ACC112 (cell line): ENCODE results near the gene ZAR1L.
A peak's percentile ranks its signal among the peaks of the same experiment; 100 is the strongest.

Source experiments
- H2AFZ ChIP-seq: fragments of 200-600 bp; sonication (generic); one replicate; pipeline ENCODE4 v1.6.0; 2017; ENCODE audit warnings: antibody characterized with exemption, low read length; ENCODE audit not compliant: unreplicated experiment
- H3K27ac ChIP-seq: fragments of 200-600 bp; sonication (generic); 2 replicates; pipeline ENCODE4 v1.5.1; 2014; ENCODE audit warnings: low read depth, mild to moderate bottlenecking, antibody characterized with exemption, low read length, moderate library complexity
- H3K27me3 ChIP-seq: fragments of 200-600 bp; sonication (generic); 2 replicates; pipeline ENCODE4 v1.6.1; 2014; ENCODE audit warnings: mild to moderate bottlenecking, antibody characterized with exemption, low read length, moderate library complexity, mixed read lengths; ENCODE audit not compliant: insufficient read depth
- H3K36me3 ChIP-seq: fragments of 200-600 bp; sonication (generic); 2 replicates; pipeline ENCODE4 v1.6.1; 2016; ENCODE audit warnings: mild to moderate bottlenecking, antibody characterized with exemption, low read length, moderate library complexity, mixed read lengths; ENCODE audit not compliant: insufficient read depth
- H3K4me1 ChIP-seq: fragments of 200-600 bp; sonication (generic); one replicate; pipeline ENCODE4 v1.6.1; 2016; ENCODE audit warnings: low read length, mixed read lengths; ENCODE audit not compliant: insufficient read depth, unreplicated experiment, control insufficient read depth
- H3K4me3 ChIP-seq: fragments of 200-600 bp; sonication (generic); 2 replicates; pipeline ENCODE4 v1.5.1; 2014; ENCODE audit warnings: mild to moderate bottlenecking, low read depth, low read length
- H3K79me2 ChIP-seq: fragments of 200-600 bp; sonication (generic); one replicate; pipeline ENCODE4 v1.6.0; 2016; ENCODE audit warnings: low read length; ENCODE audit not compliant: control insufficient read depth, unreplicated experiment, insufficient read depth

ZAR1L gene

DNA sequence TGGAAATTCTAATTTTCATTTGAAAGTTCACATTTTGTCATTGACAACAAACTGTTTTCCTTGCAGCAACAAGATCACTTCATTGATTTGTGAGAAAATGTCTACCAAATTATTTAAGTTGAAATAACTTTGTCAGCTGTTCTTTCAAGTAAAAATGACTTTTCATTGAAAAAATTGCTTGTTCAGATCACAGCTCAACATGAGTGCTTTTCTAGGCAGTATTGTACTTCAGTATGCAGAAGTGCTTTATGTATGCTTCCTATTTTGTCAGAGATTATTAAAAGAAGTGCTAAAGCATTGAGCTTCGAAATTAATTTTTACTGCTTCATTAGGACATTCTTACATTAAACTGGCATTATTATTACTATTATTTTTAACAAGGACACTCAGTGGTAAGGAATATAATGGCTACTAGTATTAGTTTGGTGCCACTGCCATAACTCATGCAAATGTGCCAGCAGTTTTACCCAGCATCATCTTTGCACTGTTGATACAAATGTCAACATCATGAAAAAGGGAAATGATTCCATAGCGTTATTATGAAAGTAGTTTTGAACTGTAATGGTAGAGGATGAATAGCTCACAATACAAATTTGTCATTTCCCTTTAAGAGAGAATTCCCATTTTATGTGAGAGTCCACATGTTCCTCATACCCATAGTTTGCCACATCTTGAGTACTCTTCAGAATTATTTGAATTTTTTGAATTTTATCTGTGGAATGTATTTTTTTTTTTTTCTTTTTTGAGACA, 2.7 kb upstream of the ZAR1L start:
- H3K79me2 ChIP-seq = peaks cover 19% of the 10 kb centered on the region
- H3K4me3 ChIP-seq = peak overlapping the region; percentile 7; the same call in 1 of the 2 replicates
- no peak overlapping the region for H3K27ac ChIP-seq

DNA sequence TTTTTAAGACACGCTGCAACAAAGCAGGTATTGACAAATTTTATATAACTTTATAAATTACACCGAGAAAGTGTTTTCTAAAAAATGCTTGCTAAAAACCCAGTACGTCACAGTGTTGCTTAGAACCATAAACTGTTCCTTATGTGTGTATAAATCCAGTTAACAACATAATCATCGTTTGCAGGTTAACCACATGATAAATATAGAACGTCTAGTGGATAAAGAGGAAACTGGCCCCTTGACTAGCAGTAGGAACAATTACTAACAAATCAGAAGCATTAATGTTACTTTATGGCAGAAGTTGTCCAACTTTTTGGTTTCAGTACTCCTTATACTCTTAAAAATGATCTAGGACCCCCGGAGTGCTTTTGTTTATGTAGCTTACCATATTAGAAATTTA, 1.3 kb upstream of the ZAR1L start:
- H3K27me3 ChIP-seq = no peaks in the 10 kb centered on the region
- peak overlapping the region; percentile 29 for H2AFZ ChIP-seq
- peak overlapping the region; percentile 79 for H3K4me3 ChIP-seq
- H3K79me2 ChIP-seq = peaks cover 15% of the 10 kb centered on the region
- H3K36me3 ChIP-seq = peaks cover 20% of the 10 kb centered on the region
- H3K4me1 ChIP-seq = peaks cover 15% of the 10 kb centered on the region
- H3K27ac ChIP-seq = peak overlapping the region; percentile 91

More for the DNA sequence above, 2.7 kb upstream of the ZAR1L start:
- Histone ChIP-seq H3K4me1 (peaks cover 15% of the 10 kb centered on the region), H3K27me3 (no peaks in the 10 kb centered on the region), H2AFZ (no peak overlapping the region), H3K36me3 (peaks cover 20% of the 10 kb centered on the region)

GRCh38 chr13:32316028-32316339, 821 bp upstream of the ZAR1L start:
- peak overlapping the region; percentile 91 for H3K27ac ChIP-seq
- H3K36me3 ChIP-seq = peaks cover 18% of the 10 kb centered on the region
- peak overlapping the region; percentile 29 for H2AFZ ChIP-seq
- no peaks in the 10 kb centered on the region for H3K27me3 ChIP-seq
- peaks cover 15% of the 10 kb centered on the region for H3K79me2 ChIP-seq
- H3K4me3 ChIP-seq = peak overlapping the region; percentile 79
- H3K4me1 ChIP-seq = peaks cover 15% of the 10 kb centered on the region

- no peaks in the 10 kb centered on the region for H3K27me3 ChIP-seq
- peaks cover 6% of the 10 kb centered on the region for H3K36me3 ChIP-seq
- H3K79me2 ChIP-seq = peaks cover 15% of the 10 kb centered on the region
- peaks cover 20% of the 10 kb centered on the region for H3K4me1 ChIP-seq
- H3K4me3 ChIP-seq = peak overlapping the region; percentile 79
- H3K27ac ChIP-seq = peak overlapping the region; percentile 91
- peak overlapping the region; percentile 99 for H2AFZ ChIP-seq
Observed at GRCh38 chr13:32314271-32315237, 609 bp downstream of the ZAR1L start.

DNA sequence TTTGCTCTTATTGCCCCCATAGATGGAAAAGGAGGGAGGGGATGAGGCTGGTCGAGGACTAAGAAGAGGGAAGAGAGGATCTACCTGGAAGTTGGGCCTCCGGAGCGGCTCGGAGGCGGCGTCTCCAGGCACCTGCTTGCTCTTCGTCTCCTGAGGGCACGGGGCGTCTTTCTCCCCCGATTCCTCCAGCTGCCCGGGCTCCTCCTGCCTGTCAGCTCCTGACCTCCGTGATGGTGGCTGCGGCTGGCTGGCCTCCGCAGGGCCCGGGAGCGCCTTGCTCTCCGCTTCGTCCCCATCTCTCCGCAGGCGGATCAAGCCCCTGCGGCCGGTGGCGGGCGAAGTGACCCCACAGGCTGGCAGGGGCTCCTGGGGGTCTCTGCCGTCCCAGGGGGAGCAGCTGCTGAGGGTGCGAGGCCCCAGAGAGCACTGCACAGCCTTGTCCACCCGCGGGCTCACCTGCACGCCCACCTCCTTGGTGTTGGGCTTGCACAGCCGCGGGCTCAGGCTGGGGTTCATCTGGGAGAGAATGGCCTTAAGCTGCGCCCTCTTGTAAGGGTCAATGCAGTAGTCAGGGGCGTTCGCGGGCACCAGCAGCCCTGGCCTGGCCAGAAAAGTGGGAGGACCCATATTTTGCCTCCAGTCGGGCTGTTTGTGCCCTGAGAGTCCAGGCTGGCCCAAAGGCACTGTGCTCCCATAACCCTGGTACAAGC, 3.8 kb downstream of the ZAR1L start:
- Histone ChIP-seq H3K27me3 (no peaks in the 10 kb centered on the region), H2AFZ (peak overlapping the region; percentile 77), H3K4me1 (peaks cover 14% of the 10 kb centered on the region), H3K4me3 (no peak overlapping the region), H3K27ac (no peak overlapping the region), H3K36me3 (no peaks in the 10 kb centered on the region), H3K79me2 (peaks cover 5% of the 10 kb centered on the region)

DNA sequence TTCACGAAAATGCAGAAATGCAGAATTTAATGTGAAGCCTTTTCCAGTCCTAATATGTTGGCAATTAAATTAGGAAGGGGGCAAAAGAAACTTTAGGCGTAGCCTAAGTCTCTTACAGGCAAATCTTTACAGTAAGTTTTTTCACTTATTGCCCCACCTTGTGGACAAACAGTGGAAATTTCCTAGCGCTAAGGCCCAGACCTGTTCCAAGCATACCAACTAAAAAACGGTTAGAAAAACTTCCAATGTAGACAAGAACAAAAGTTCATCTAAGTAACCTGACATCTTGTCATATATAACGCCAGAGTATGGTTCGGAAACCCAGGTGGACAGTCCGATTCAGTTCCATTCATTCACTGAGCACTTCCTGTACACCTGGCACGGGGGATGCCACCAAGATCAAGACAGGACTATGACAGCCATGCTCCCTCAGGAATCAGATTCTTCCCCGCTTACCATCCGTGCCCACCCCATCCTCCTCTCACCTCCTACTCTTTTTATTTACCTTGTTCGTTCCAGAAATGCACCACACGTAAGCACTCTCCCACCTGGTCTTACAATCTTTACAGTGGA, 4.9 kb downstream of the ZAR1L start:
- H3K4me3 ChIP-seq = peak overlapping the region; percentile 58
- no peaks in the 10 kb centered on the region for H3K27me3 ChIP-seq
- no peaks in the 10 kb centered on the region for H3K36me3 ChIP-seq
- H2AFZ ChIP-seq = peak overlapping the region; percentile 77
- no peak overlapping the region for H3K27ac ChIP-seq
- H3K4me1 ChIP-seq = peaks cover 14% of the 10 kb centered on the region
- no peaks in the 10 kb centered on the region for H3K79me2 ChIP-seq

DNA sequence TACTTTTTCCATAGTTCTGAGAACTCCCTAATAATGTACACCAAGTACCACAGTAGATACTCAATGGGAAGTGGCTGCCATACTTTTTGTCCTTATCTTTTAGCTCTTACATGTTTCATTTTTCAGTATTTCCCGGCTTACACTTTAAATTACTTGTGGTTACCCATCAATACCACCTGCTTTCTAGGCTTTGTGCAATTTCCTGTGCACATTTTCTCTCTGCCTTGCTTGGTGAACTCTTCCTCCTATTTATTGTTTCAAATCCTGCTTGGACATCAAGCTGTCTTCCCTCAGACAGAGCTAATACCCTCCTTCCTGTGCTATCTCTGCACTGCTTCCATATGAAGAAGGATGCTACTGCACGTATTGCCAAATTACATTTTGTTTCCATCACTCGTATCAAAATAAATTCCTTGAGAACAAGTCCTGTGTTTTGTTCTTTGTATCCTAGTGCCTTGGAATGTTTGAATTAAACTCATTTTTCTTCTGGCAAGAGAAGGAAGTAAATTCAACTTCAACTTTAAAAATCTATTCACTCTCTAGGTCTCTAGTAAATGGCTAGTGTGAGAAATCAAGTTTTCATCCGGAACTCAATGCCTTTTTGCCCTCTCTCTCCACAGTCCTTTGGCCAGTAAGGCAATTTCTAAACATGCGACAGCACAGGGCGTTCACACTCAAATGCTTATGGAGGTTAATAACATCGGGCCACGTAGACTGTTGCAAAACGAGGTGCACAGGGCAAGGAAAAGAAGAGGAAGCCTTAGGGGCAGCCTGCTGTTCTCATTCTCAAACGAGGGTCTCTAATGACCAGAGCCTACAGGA, 5.6 kb downstream of the ZAR1L start:
- Histone ChIP-seq H2AFZ (peak overlapping the region; percentile 74), H3K27ac (no peak overlapping the region)

GRCh38 chr13:32305646-32306045, 9.5 kb downstream of the ZAR1L start:
- Histone ChIP-seq H2AFZ (no peak overlapping the region), H3K27ac (no peak overlapping the region), H3K36me3 (no peaks in the 10 kb centered on the region)

More for the DNA sequence above, 5.6 kb downstream of the ZAR1L start:
- H3K79me2 ChIP-seq = no peaks in the 10 kb centered on the region
- H3K4me3 ChIP-seq = peak overlapping the region; percentile 58
- no peaks in the 10 kb centered on the region for H3K27me3 ChIP-seq
- no peaks in the 10 kb centered on the region for H3K36me3 ChIP-seq
- peaks cover 8% of the 10 kb centered on the region for H3K4me1 ChIP-seq

DNA sequence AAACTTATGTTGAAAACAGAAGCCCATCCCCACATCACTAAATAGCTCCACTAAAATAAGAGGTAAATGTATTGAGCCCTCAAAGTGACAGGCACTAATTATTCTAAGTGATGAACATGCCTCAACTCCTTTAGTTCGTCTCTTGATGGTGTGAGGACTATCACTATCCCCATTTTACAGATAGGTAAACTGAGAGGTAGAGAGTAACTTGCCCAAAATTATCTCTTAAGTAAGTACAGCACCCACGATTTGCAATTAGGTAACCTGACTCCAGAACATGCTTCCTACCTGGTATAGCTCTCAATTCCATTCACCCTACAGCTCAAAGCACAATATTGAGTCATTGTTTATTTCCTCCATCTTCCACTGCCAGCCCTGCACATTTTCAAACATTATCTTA, 12.7 kb downstream of the ZAR1L start:
- Histone ChIP-seq H3K79me2 (no peaks in the 10 kb centered on the region), H3K4me3 (no peak overlapping the region), H3K27me3 (peaks cover 36% of the 10 kb centered on the region), H3K27ac (no peak overlapping the region), H3K4me1 (no peaks in the 10 kb centered on the region), H2AFZ (no peak overlapping the region), H3K36me3 (no peaks in the 10 kb centered on the region)

More at GRCh38 chr13:32305646-32306045, 9.5 kb downstream of the ZAR1L start:
- H3K79me2 ChIP-seq = no peaks in the 10 kb centered on the region
- H3K27me3 ChIP-seq = 0 out of 2 replicates have a peak, but pooled peaks cover 6% of the 10 kb centered on the region
- no peak overlapping the region for H3K4me3 ChIP-seq
- H3K4me1 ChIP-seq = peaks cover 8% of the 10 kb centered on the region
